K562 (cell line): ENCODE measurements around the gene ACTL10. TPM values are rescaled to one million over a fixed set of nuclear protein-coding genes. Genes with fewer than 3 reads are reported as not detected.

ENCODE experiments used
- ATAC-seq: fragments of 200-7000 bp; cut with Tn5 transposase; 3 replicates; pipeline ENCODE4 v1.9.1; 2020; ENCODE audit warnings: moderate library complexity
- BruUV-seq: library from RNA; stranded (reverse); fragments of 400-500 nt; replicated peaks from 2 replicates; lab custom pipeline; 2021; lab: Mats Ljungman, UMichigan
- CTCF ChIA-PET: fragments of 300-600 bp; formaldehyde crosslinking; extraction: SDS; loops from one replicate; lab custom pipeline; 2021; ENCODE audit warnings: low intra/inter-chr PET ratio; lab: Yijun Ruan, JAX
- POLR2A ChIA-PET: fragments of 300-600, 350-650 bp; sonication (Branson Sonifier 250); formaldehyde crosslinking; extraction: SDS; loops from one replicate; lab custom pipeline; 2021; ENCODE audit warnings: antibody characterized with exemption, inconsistent platforms; lab: Yijun Ruan, JAX
- DNase-seq, 4 experiments: peaks; one replicate each; pipeline versions ENCODE4 v3.0.0 to v3.0.0-alpha.2; 2011 to 2018; ENCODE audit warnings: low spot score in 3 of 4, mixed read lengths in 3 of 4; ENCODE audit errors: extremely low read depth in 1 of 4
- FAIRE-seq: peaks from 2 replicates; lab custom pipeline; 2011; peaks lifted over from hg19 to GRCh38; lab: Jason Lieb, UNC
- H2AFZ ChIP-seq: 2 replicates; pipeline ENCODE4 v1.6.0; 2011; ENCODE audit warnings: low read depth, low read length, control low read depth, inconsistent platforms
- H3K27ac ChIP-seq: fragments of 200-600 bp; 3 replicates; pipeline ENCODE4 v1.8.0; 2011; ENCODE audit warnings: low read depth, mild to moderate bottlenecking, control low read depth, inconsistent platforms, low read length, moderate library complexity, mixed read lengths; ENCODE audit errors: extremely low read depth
- H3K27me3 ChIP-seq, 2 experiments: fragments of 300-600 bp in 1 of 2; 2 replicates in 1 of 2; 3 replicates in 1 of 2; pipeline versions ENCODE4 v1.6.0 to v1.8.0; 2011; ENCODE audit warnings: inconsistent platforms in 2 of 2, low read length in 2 of 2, mild to moderate bottlenecking in 1 of 2, mixed read lengths in 1 of 2, moderate library complexity in 1 of 2; ENCODE audit not compliant: control insufficient read depth in 2 of 2, insufficient read depth in 2 of 2
- H3K36me3 ChIP-seq: fragments of 300-600 bp; 3 replicates; pipeline ENCODE4 v1.8.0; 2011; ENCODE audit warnings: mild to moderate bottlenecking, low read length, inconsistent platforms; ENCODE audit not compliant: control insufficient read depth, insufficient read depth
- H3K4me1 ChIP-seq, 2 experiments: fragments of 200-600 bp in 1 of 2; replicated peaks in 1 of 2; 2 replicates in 1 of 2; 3 replicates in 1 of 2; pipeline versions ENCODE4 v1.5.1 to v1.8.0; 2011; ENCODE audit warnings: inconsistent platforms in 2 of 2, low read length in 2 of 2, mild to moderate bottlenecking in 1 of 2, mixed read lengths in 1 of 2, moderate library complexity in 1 of 2; ENCODE audit not compliant: control insufficient read depth in 2 of 2, insufficient read depth in 2 of 2
- H3K4me2 ChIP-seq: 2 replicates; pipeline ENCODE4 v1.6.1; 2011; ENCODE audit warnings: low read length, control low read depth, inconsistent platforms, mixed read lengths; ENCODE audit not compliant: insufficient read depth
- H3K4me3 ChIP-seq: fragments of 200-600 bp; sonication (generic), shearing (Covaris generic); 2 replicates; pipeline ENCODE4 v1.5.1; 2016; ENCODE audit warnings: control low read depth, inconsistent platforms
- H3K79me2 ChIP-seq: fragments of 200-600 bp; 3 replicates; pipeline ENCODE4 v1.8.0; 2011; ENCODE audit warnings: low read length, inconsistent platforms; ENCODE audit not compliant: control insufficient read depth, insufficient read depth
- H3K9ac ChIP-seq, 2 experiments: 2 replicates each; pipeline versions ENCODE4 v1.6.0 to v1.6.1; 2011; ENCODE audit warnings: low read depth in 2 of 2, low read length in 2 of 2, control low read depth in 1 of 2, inconsistent platforms in 1 of 2, mild to moderate bottlenecking in 1 of 2, mixed read lengths in 1 of 2; ENCODE audit not compliant: insufficient read depth in 1 of 2
- H3K9me1 ChIP-seq: one replicate; pipeline ENCODE4 v1.6.0; 2011; ENCODE audit warnings: inconsistent platforms, mild to moderate bottlenecking, low read length, moderate library complexity; ENCODE audit not compliant: control insufficient read depth, insufficient read depth
- H3K9me3 ChIP-seq: replicated peaks from 2 replicates; pipeline ENCODE4 v1.5.1; 2011; ENCODE audit warnings: low read depth, low read length, inconsistent platforms; ENCODE audit not compliant: control insufficient read depth, insufficient read depth
- H4K20me1 ChIP-seq: replicated peaks from 2 replicates; pipeline ENCODE4 v1.6.1; 2011; ENCODE audit warnings: low read length, inconsistent platforms, mixed read lengths; ENCODE audit not compliant: control insufficient read depth, insufficient read depth
- CREM ChIP-seq: IDR thresholded peaks from 2 replicates; pipeline ENCODE4 v1.6.1; 2014; ENCODE audit warnings: antibody characterized with exemption, low read depth
- E2F8 ChIP-seq: fragments of 450-650 bp; IDR thresholded peaks from 2 replicates; pipeline ENCODE4 v1.7.1; 2018; ENCODE audit warnings: mild to moderate bottlenecking, low read depth; ENCODE audit not compliant: partially characterized antibody
- ESRRA ChIP-seq: fragments of 450-650 bp; IDR thresholded peaks from 2 replicates; pipeline ENCODE4 v1.6.1; 2014; ENCODE audit warnings: low read depth, mild to moderate bottlenecking, moderate library complexity, borderline replicate concordance
- ETS1 ChIP-seq: conservative IDR thresholded peaks from 2 replicates; pipeline ENCODE4 v1.6.1; 2011; ENCODE audit warnings: low read depth, mild to moderate bottlenecking, low read length; ENCODE audit not compliant: control insufficient read depth
- FOXA1 ChIP-seq: fragments of 450-650 bp; IDR thresholded peaks from 2 replicates; pipeline ENCODE4 v1.6.1; 2016; ENCODE audit warnings: mild to moderate bottlenecking, borderline replicate concordance
- POLR2G ChIP-seq: fragments of 200-400 bp; formaldehyde crosslinking; IDR thresholded peaks from 2 replicates; pipeline ENCODE4 v1.6.1; 2017; ENCODE audit warnings: low read depth, mild to moderate bottlenecking, antibody characterized with exemption, low read length, moderate library complexity
- SP2 ChIP-seq: IDR thresholded peaks from 2 replicates; pipeline ENCODE4 v1.6.1; 2011; ENCODE audit warnings: mild to moderate bottlenecking, low read depth, low read length, moderate library complexity; ENCODE audit not compliant: poor library complexity, severe bottlenecking; ENCODE audit errors: extremely low read depth
- TAF1 ChIP-seq: IDR thresholded peaks from 2 replicates; pipeline ENCODE4 v1.6.1; 2011; ENCODE audit warnings: mild to moderate bottlenecking, low read length, moderate library complexity; ENCODE audit not compliant: insufficient read depth, control insufficient read depth, severe bottlenecking; ENCODE audit errors: extremely low read depth
- TBP ChIP-seq: optimal IDR thresholded peaks from 2 replicates; pipeline ENCODE3; 2011; ENCODE audit warnings: low read depth, low read length, improper control_type of control experiment
- TFAP4 ChIP-seq: sonication (generic); formaldehyde crosslinking; IDR thresholded peaks from 2 replicates; pipeline ENCODE4 v1.8.0; 2022; ENCODE audit warnings: missing genetic modification reagents, mild to moderate bottlenecking, moderate library complexity, borderline replicate concordance
- VEZF1 ChIP-seq: fragments of 200-800 bp; sonication (Bioruptor generic); IDR thresholded peaks from 2 replicates; pipeline ENCODE4 v1.6.1; 2017; ENCODE audit warnings: missing genetic modification characterization, missing compliant biosample characterization
- ZNF589 ChIP-seq: fragments of 200-800 bp; sonication (Bioruptor generic); IDR thresholded peaks from 2 replicates; pipeline ENCODE4 v1.6.1; 2016; ENCODE audit warnings: low read depth, missing genetic modification characterization, missing compliant biosample characterization
- WGBS: fragments of 100-300 bp; shearing (Covaris generic); methylation state at CpG from one replicate; pipeline ENCODE4 v1.1.6; 2016; ENCODE audit warnings: low coverage, mixed read lengths; ENCODE audit not compliant: insufficient coverage; ENCODE audit errors: missing lambda C conversion rate; 5-methylcytosine and 5-hydroxymethylcytosine counted together
- in situ Hi-C: fragments of 300-500 bp; cut with MboI; formaldehyde crosslinking; loops from 4 replicates; pipeline ENCODE4 v1.15.0; 2018; ENCODE audit warnings: inconsistent platforms, mixed read lengths
- intact Hi-C: fragments of 100-400 bp; cut with micrococcal nuclease; formaldehyde crosslinking; loops from 2 replicates; pipeline ENCODE4 v1.14.2; 2022
- polyA plus RNA-seq, 8 experiments: library from polyadenylated mRNA; depleted of rRNA in 4 of 8; stranded (reverse) in 5 of 8; unstranded in 3 of 8; fragments of >200 nt; fragmentation: Nextera tagmentation in 2 of 8; fragmentation: Illumina TruSeq in 1 of 8; extraction: Ambion mirVana in 2 of 8; extraction: Trizol in 1 of 8; gene quantifications; 2 replicates each; pipeline versions ENCODE4 v1.2.1 to v1.2.3, GENCODE V29; 2011 to 2014; ENCODE audit warnings: inconsistent platforms in 1 of 8, missing spikeins in 1 of 8
- total RNA-seq, 7 experiments: library from RNA; depleted of rRNA in 6 of 7; stranded (reverse); fragments of >200 nt in 6 of 7; fragmentation: Illumina TruSeq in 2 of 7; extraction: Trizol in 2 of 7; gene quantifications; 2 replicates each; pipeline versions ENCODE4 v1.2.1 to v1.2.3, GENCODE V29; 2011 to 2021; ENCODE audit warnings: low replicate concordance in 1 of 7

ACTL10 gene
- total and polyA plus RNA-seq, 9 of the 15 experiments (the other 6 are each of a cell fraction or from before 2014, with no cell fraction given) = 0.07 to 0.14 TPM; not detected in 7

- intact Hi-C loops (no loop called here), in situ Hi-C loops (no loop called here)
- no peaks in the 10 kb centered on the region for H3K9me3 ChIP-seq
- H3K4me2 ChIP-seq = peak within 1 kb of the TSS; percentile 88
- ATAC-seq (peak; percentile 88), FAIRE-seq (peak; percentile 19), DNase-seq (peak; percentile 90 to 93 (median 92))
- peaks cover 34% of the 10 kb centered on the region for H3K79me2 ChIP-seq
- no peaks in the 10 kb centered on the region for H3K27me3 ChIP-seq
- H3K9ac ChIP-seq = peak within 1 kb of the TSS; percentile 89 to 99
- no TSS peak for BruUV-seq
- CTCF ChIA-PET = no interaction called here
- peaks cover 5% of the 10 kb centered on the region for H3K9me1 ChIP-seq
- peaks cover 7% of the 10 kb centered on the region; the same call in 1 of the 2 replicates for H4K20me1 ChIP-seq
- H3K36me3 ChIP-seq = peaks cover 65% of the 10 kb centered on the region
- 10% methylated on average over 28 of the region's 73 CpGs for WGBS
- H2AFZ ChIP-seq = peak within 1 kb of the TSS; percentile 93
- H3K4me3 ChIP-seq = peak within 1 kb of the TSS; percentile 86
- H3K27ac ChIP-seq = peak within 1 kb of the TSS; percentile 88
- H3K4me1 ChIP-seq = peaks cover 17 to 52% of the 10 kb centered on the region in 2 experiments
- POLR2A ChIA-PET = interaction anchor here (0.6 to 2.5 kb wide), 4 partner anchors 8 to 22 kb away, joined by 3 to 15 read pairs (median 5); partner anchors contain the start of gene ACTL10
- TF ChIP-seq VEZF1 (CRISPR knock-in tag) (peak; percentile 72), TAF1 (peak; percentile 84), TFAP4 (CRISPR knock-in tag) (0 out of 2 replicates have a peak, but pooled peaks have one; percentile 34), ESRRA (peak; percentile 25; the same call in 1 of the 2 replicates), FOXA1 (no peak), SP2 (no peak), ETS1 (0 out of 2 replicates have a peak, but pooled peaks have one; percentile 49), CREM (peak; percentile 51; the same call in 1 of the 2 replicates), POLR2G (peak; percentile 81), TBP (peak; percentile 46), ZNF589 (no peak), E2F8 (no peak)
Measured at GRCh38 chr20:33674294-33675135, 7.8 kb downstream of the ACTL10 start, which contains the start of gene NECAB3. Gene NECAB3, minus strand, starts transcription at chr20:33674428. Its CDS starts 76 bp downstream, at chr20:33674352.
